SU-DHL-6 (cell line): ENCODE data around the gene LRTM2.

Experiments used
- CTCF ChIP-seq: fragments of 200-600 bp; sonication (generic); IDR thresholded peaks from one replicate; pipeline ENCODE4 v1.5.1; 2017; ENCODE audit warnings: antibody characterized with exemption, mild to moderate bottlenecking, low read length, moderate library complexity; ENCODE audit not compliant: insufficient read depth, poor library complexity, severe bottlenecking
- EZH2phosphoT487 ChIP-seq: fragments of 200-600 bp; sonication (generic), shearing (Covaris generic); conservative IDR thresholded peaks from 2 replicates; pipeline ENCODE4 v1.6.1; 2018; ENCODE audit warnings: mild to moderate bottlenecking, antibody characterized with exemption, low read length, moderate library complexity, mixed read lengths

GRCh38 chr12:1839464-1839863 is 19.1 kb downstream of the LRTM2 start:
- no peak for TF ChIP-seq CTCF
- TF ChIP-seq EZH2phosphoT487 = no peak
